Measurements from ENCODE around the gene TIAM1.

DNA sequence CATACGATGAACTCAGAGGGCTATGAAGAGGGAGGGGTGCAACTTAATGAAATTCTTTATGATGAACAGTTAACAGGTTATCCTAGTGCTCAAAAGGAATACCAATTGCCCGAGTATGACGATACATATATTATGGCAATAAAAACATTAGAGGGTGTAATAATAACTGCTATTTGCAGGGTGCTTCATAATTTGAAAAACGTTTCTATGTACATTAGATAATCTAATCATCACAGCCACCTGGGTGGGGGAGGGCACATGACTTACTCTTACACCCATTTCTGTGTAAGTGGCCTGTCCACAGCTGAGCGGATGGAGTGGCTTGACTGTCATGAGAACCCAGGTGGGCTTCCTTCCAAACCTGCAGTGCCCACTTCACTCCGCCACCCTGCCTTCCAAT is 46.3 kb downstream of the TIAM1 start:
- no peak for TF ChIP-seq CTCF (conservative IDR thresholded peaks at IDR 0.05; ENCODE audit: low read length)
- TF ChIP-seq EZH2phosphoT487 (IDR thresholded peaks at IDR 0.05; ENCODE audit: borderline replicate concordance, low read depth, low read length): no peak
